Upper lobe of left lung (tissue), 4 donors: ENCODE results near the gene SGF29.

Source experiments
- CTCF ChIP-seq, 6 experiments: fragments of 450-650 bp in 4 of 6; fragments of 200-600 bp in 2 of 6; sonication (generic) in 2 of 6; IDR thresholded peaks; one replicate each; pipeline ENCODE4 v1.5.1; 2016 to 2019; ENCODE audit warnings: antibody characterized with exemption in 6 of 6
- POLR2A ChIP-seq, 4 donors: fragments of 450-650 bp; IDR thresholded peaks; one replicate each; pipeline ENCODE4 v1.5.1; 2016 to 2017; ENCODE audit warnings: antibody characterized with exemption in 4 of 4, mild to moderate bottlenecking in 2 of 4
- POLR2AphosphoS5 ChIP-seq, 2 donors: sonication (generic); formaldehyde crosslinking; IDR thresholded peaks; one replicate each; pipeline ENCODE4 v1.5.1; 2017; ENCODE audit warnings: antibody characterized with exemption in 2 of 2

GRCh38 chr16:28591355-28591754 is 37.6 kb downstream of the SGF29 start:
- TF ChIP-seq CTCF (IDR thresholded peaks at IDR 0.05) = no peak
- no peak for TF ChIP-seq POLR2AphosphoS5 (IDR thresholded peaks at IDR 0.05)
- TF ChIP-seq POLR2A (IDR thresholded peaks at IDR 0.05) = no peak
